Measurements from ENCODE around the gene MAN1A1. TPM values are rescaled to one million over a fixed set of nuclear protein-coding genes. Genes with fewer than 3 reads are reported as not detected.

Gene MAN1A1
- total and polyA plus RNA-seq, 2 of the 8 experiments (the other 6 are each of a cell fraction or from before 2014, with no cell fraction given), result 1.8 to 5.4 TPM

DNA sequence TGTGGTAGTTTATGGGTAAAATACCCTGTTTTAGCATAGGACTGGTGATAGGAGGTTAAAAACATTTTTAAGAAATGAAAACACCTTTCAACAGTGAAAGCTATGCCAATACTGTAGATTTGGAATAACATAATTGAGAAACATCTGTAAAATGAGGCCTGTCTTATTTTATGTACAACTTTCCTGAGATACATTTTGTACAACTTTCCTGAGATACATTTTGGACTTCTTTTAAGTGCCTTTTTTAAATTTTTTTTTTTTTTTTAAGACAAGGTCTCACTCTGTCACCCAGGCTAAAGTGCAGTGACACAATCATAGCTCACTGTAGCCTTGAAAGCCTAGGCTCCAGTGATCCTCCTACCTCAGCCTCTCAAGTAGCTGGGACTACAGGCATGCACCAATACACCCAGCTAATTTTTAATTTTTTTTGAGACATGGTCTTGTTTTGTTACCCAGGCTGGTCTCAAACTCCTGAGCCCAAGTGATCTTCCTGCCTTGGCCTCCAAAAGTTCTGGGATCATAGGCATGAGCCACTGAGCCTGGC lies 84.6 kb downstream of the MAN1A1 start (continued):
- TF ChIP-seq, protein P1, sequence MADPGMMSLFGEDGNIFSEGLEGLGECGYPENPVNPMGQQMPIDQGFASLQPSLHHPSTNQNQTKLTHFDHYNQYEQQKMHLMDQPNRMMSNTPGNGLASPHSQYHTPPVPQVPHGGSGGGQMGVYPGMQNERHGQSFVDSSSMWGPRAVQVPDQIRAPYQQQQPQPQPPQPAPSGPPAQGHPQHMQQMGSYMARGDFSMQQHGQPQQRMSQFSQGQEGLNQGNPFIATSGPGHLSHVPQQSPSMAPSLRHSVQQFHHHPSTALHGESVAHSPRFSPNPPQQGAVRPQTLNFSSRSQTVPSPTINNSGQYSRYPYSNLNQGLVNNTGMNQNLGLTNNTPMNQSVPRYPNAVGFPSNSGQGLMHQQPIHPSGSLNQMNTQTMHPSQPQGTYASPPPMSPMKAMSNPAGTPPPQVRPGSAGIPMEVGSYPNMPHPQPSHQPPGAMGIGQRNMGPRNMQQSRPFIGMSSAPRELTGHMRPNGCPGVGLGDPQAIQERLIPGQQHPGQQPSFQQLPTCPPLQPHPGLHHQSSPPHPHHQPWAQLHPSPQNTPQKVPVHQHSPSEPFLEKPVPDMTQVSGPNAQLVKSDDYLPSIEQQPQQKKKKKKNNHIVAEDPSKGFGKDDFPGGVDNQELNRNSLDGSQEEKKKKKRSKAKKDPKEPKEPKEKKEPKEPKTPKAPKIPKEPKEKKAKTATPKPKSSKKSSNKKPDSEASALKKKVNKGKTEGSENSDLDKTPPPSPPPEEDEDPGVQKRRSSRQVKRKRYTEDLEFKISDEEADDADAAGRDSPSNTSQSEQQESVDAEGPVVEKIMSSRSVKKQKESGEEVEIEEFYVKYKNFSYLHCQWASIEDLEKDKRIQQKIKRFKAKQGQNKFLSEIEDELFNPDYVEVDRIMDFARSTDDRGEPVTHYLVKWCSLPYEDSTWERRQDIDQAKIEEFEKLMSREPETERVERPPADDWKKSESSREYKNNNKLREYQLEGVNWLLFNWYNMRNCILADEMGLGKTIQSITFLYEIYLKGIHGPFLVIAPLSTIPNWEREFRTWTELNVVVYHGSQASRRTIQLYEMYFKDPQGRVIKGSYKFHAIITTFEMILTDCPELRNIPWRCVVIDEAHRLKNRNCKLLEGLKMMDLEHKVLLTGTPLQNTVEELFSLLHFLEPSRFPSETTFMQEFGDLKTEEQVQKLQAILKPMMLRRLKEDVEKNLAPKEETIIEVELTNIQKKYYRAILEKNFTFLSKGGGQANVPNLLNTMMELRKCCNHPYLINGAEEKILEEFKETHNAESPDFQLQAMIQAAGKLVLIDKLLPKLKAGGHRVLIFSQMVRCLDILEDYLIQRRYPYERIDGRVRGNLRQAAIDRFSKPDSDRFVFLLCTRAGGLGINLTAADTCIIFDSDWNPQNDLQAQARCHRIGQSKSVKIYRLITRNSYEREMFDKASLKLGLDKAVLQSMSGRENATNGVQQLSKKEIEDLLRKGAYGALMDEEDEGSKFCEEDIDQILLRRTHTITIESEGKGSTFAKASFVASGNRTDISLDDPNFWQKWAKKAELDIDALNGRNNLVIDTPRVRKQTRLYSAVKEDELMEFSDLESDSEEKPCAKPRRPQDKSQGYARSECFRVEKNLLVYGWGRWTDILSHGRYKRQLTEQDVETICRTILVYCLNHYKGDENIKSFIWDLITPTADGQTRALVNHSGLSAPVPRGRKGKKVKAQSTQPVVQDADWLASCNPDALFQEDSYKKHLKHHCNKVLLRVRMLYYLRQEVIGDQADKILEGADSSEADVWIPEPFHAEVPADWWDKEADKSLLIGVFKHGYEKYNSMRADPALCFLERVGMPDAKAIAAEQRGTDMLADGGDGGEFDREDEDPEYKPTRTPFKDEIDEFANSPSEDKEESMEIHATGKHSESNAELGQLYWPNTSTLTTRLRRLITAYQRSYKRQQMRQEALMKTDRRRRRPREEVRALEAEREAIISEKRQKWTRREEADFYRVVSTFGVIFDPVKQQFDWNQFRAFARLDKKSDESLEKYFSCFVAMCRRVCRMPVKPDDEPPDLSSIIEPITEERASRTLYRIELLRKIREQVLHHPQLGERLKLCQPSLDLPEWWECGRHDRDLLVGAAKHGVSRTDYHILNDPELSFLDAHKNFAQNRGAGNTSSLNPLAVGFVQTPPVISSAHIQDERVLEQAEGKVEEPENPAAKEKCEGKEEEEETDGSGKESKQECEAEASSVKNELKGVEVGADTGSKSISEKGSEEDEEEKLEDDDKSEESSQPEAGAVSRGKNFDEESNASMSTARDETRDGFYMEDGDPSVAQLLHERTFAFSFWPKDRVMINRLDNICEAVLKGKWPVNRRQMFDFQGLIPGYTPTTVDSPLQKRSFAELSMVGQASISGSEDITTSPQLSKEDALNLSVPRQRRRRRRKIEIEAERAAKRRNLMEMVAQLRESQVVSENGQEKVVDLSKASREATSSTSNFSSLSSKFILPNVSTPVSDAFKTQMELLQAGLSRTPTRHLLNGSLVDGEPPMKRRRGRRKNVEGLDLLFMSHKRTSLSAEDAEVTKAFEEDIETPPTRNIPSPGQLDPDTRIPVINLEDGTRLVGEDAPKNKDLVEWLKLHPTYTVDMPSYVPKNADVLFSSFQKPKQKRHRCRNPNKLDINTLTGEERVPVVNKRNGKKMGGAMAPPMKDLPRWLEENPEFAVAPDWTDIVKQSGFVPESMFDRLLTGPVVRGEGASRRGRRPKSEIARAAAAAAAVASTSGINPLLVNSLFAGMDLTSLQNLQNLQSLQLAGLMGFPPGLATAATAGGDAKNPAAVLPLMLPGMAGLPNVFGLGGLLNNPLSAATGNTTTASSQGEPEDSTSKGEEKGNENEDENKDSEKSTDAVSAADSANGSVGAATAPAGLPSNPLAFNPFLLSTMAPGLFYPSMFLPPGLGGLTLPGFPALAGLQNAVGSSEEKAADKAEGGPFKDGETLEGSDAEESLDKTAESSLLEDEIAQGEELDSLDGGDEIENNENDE (IDR thresholded peaks at IDR 0.05; ENCODE audit: insufficient replicate concordance, low read length), result no peak
- TF ChIP-seq POLR2AphosphoS5 (IDR thresholded peaks at IDR 0.05; ENCODE audit: low read depth, low read length), result no peak
- no peak for TF ChIP-seq BRCA1 (IDR thresholded peaks at IDR 0.05; ENCODE audit: low read depth, low read length)
- TF ChIP-seq CEBPB (IDR thresholded peaks at IDR 0.05; ENCODE audit: low read depth, low read length), result no peak
- TF ChIP-seq BCL11A (IDR thresholded peaks at IDR 0.05; ENCODE audit: low read depth in 2 of 2, low read length in 2 of 2), result no peak
- TF ChIP-seq EZH2 (IDR thresholded peaks at IDR 0.05; ENCODE audit: low read depth, low read length, severe bottlenecking), result no peak
- TF ChIP-seq RFX5 (IDR thresholded peaks at IDR 0.05; ENCODE audit: borderline replicate concordance, low read depth, low read length), result no peak
- no peak for TF ChIP-seq RNF2 (IDR thresholded peaks at IDR 0.05; ENCODE audit: borderline replicate concordance, low read depth, low read length, missing control alignments, poor library complexity, severe bottlenecking)
- no peak for TF ChIP-seq CHD2 (IDR thresholded peaks at IDR 0.05; ENCODE audit: low read length)
- no peak for TF ChIP-seq CREB1 (IDR thresholded peaks at IDR 0.05)
- TF ChIP-seq PHF8 (conservative IDR thresholded peaks at IDR 0.05; ENCODE audit: low read depth, low read length), result no peak
- TF ChIP-seq FOSL1 (IDR thresholded peaks at IDR 0.05; ENCODE audit: insufficient read depth, low read depth, low read length), result no peak
